GM23338 (cell line): Measurements from ENCODE around the gene XRN2. TPM values are rescaled to one million over a fixed set of nuclear protein-coding genes. Genes with fewer than 3 reads are reported as not detected.

Source experiments
- ATAC-seq: fragments of 200-7000 bp; cut with Tn5 transposase; 3 replicates; pipeline ENCODE4 v1.9.1; 2020
- DNase-seq: peaks from one replicate; pipeline ENCODE4 v3.0.0-alpha.2; 2015; ENCODE audit warnings: low spot score
- H2AFZ ChIP-seq: fragments of 200-600 bp; sonication (generic); 2 replicates; pipeline ENCODE4 v1.8.0; 2016; ENCODE audit warnings: antibody characterized with exemption, mild to moderate bottlenecking, moderate library complexity
- H3F3A ChIP-seq: fragments of 200-600 bp; sonication (generic); replicated peaks from 2 replicates; pipeline ENCODE4 v1.8.0; 2017; ENCODE audit warnings: antibody characterized with exemption, mixed run types, low read depth
- H3K27ac ChIP-seq: fragments of 200-600 bp; sonication (generic); 2 replicates; pipeline ENCODE4 v1.6.1; 2016; ENCODE audit warnings: low read depth
- H3K27me3 ChIP-seq: fragments of 200-600 bp; sonication (generic); 2 replicates; pipeline ENCODE4 v1.8.0; 2016; ENCODE audit warnings: mild to moderate bottlenecking, mixed run types, moderate library complexity; ENCODE audit not compliant: insufficient read depth
- H3K36me3 ChIP-seq: fragments of 200-600 bp; sonication (generic); 2 replicates; pipeline ENCODE4 v1.8.0; 2016; ENCODE audit warnings: mild to moderate bottlenecking; ENCODE audit not compliant: insufficient read depth
- H3K4me1 ChIP-seq: fragments of 200-600 bp; sonication (generic); 2 replicates; pipeline ENCODE4 v1.8.0; 2016; ENCODE audit warnings: mild to moderate bottlenecking, moderate library complexity; ENCODE audit not compliant: insufficient read depth
- H3K4me2 ChIP-seq: fragments of 200-600 bp; sonication (generic); 2 replicates; pipeline ENCODE4 v1.7.1; 2017; ENCODE audit warnings: mixed run types
- H3K4me3 ChIP-seq: fragments of 200-600 bp; sonication (generic); 2 replicates; pipeline ENCODE4 v1.6.1; 2016; ENCODE audit warnings: mixed run types
- H3K79me2 ChIP-seq: fragments of 200-600 bp; sonication (generic); replicated peaks from 2 replicates; pipeline ENCODE4 v1.8.0; 2017; ENCODE audit warnings: mild to moderate bottlenecking; ENCODE audit not compliant: insufficient read depth
- H3K9me2 ChIP-seq: fragments of 200-600 bp; sonication (generic); 2 replicates; pipeline ENCODE4 v1.8.0; 2017; ENCODE audit not compliant: insufficient read depth
- H4K20me1 ChIP-seq: fragments of 200-600 bp; sonication (generic); replicated peaks from 2 replicates; pipeline ENCODE4 v1.8.0; 2017; ENCODE audit warnings: mild to moderate bottlenecking; ENCODE audit not compliant: insufficient read depth
- H3K27ac Mint-ChIP-seq: 2 replicates; pipeline ENCODE4 v1.8.0; 2020; ENCODE audit warnings: inconsistent platforms, mild to moderate bottlenecking, moderate library complexity, mixed read lengths
- H3K27me3 Mint-ChIP-seq: 3 replicates; pipeline ENCODE4 v1.8.0; 2022; ENCODE audit warnings: low read depth, mild to moderate bottlenecking, moderate library complexity, mixed read lengths, inconsistent platforms; ENCODE audit not compliant: insufficient read depth, poor library complexity
- H3K36me3 Mint-ChIP-seq: 3 replicates; pipeline ENCODE4 v1.8.0; 2021; ENCODE audit warnings: low read depth, mild to moderate bottlenecking, inconsistent platforms, moderate library complexity, mixed read lengths
- H3K4me1 Mint-ChIP-seq: 3 replicates; pipeline ENCODE4 v1.8.0; 2020; ENCODE audit warnings: mild to moderate bottlenecking, inconsistent platforms, mixed read lengths
- H3K4me3 Mint-ChIP-seq: 3 replicates; pipeline ENCODE4 v1.8.0; 2021; ENCODE audit warnings: moderate library complexity, mild to moderate bottlenecking, inconsistent platforms, mixed read lengths
- H3K9me3 Mint-ChIP-seq: 3 replicates; pipeline ENCODE4 v1.8.0; 2020; ENCODE audit warnings: moderate library complexity, mild to moderate bottlenecking, inconsistent platforms, mixed read lengths
- ETS1 ChIP-seq: IDR thresholded peaks from 2 replicates; pipeline ENCODE4 v1.6.1; 2016; ENCODE audit warnings: antibody characterized with exemption
- EZH2 ChIP-seq: fragments of 200-600 bp; sonication (generic); IDR thresholded peaks from one replicate; pipeline ENCODE4 v1.8.0; 2017; ENCODE audit warnings: antibody characterized with exemption, mild to moderate bottlenecking, low read depth; ENCODE audit not compliant: unreplicated experiment
- EZH2phosphoT487 ChIP-seq: fragments of 200-600 bp; sonication (generic); IDR thresholded peaks from one replicate; pipeline ENCODE4 v1.8.1; 2018; ENCODE audit warnings: antibody characterized with exemption; ENCODE audit not compliant: unreplicated experiment
- JUNB ChIP-seq: IDR thresholded peaks from one replicate; pipeline ENCODE4 v1.6.1; 2016; ENCODE audit warnings: antibody characterized with exemption; ENCODE audit not compliant: unreplicated experiment
- NANOG ChIP-seq: IDR thresholded peaks from 2 replicates; pipeline ENCODE4 v1.6.1; 2016; ENCODE audit warnings: antibody characterized with exemption, borderline replicate concordance
- STAT1 ChIP-seq: IDR thresholded peaks from one replicate; pipeline ENCODE4 v1.6.1; 2016; ENCODE audit warnings: antibody characterized with exemption; ENCODE audit not compliant: unreplicated experiment
- ZNF114 ChIP-seq: fragments of 250-450 bp; sonication (Bioruptor Pico); IDR thresholded peaks from 2 replicates; pipeline ENCODE4 v1.5.0; 2020; ENCODE audit warnings: mild to moderate bottlenecking, moderate library complexity
- ZNF331 ChIP-seq: fragments of 250-450 bp; sonication (Bioruptor Pico); IDR thresholded peaks from 2 replicates; pipeline ENCODE4 v1.5.0; 2020; ENCODE audit warnings: low read depth, mild to moderate bottlenecking, moderate library complexity
- ZNF462 ChIP-seq: fragments of 250-450 bp; sonication (Bioruptor Pico); IDR thresholded peaks from 2 replicates; pipeline ENCODE4 v1.5.0; 2020; ENCODE audit warnings: mild to moderate bottlenecking, moderate library complexity
- polyA plus RNA-seq: library from polyadenylated mRNA; unstranded; fragments of >200 nt; fragmentation: Nextera tagmentation; extraction: Ambion mirVana; gene quantifications from 2 replicates; pipeline ENCODE4 v1.2.1, GENCODE V29; 2016
- total RNA-seq: library from RNA; depleted of rRNA; stranded (reverse); fragments of >200 nt; shearing (Covaris generic); gene quantifications from 2 replicates; pipeline ENCODE4 v1.2.3, GENCODE V29; 2014
- TF ChIP-seq, protein P1 (sequence below): IDR thresholded peaks from one replicate; pipeline ENCODE4 v1.6.1; 2018; ENCODE audit warnings: antibody characterized with exemption; ENCODE audit not compliant: unreplicated experiment
- TF ChIP-seq, protein P2 (sequence below), 2 experiments: fragments of 200-600 bp in 1 of 2; sonication (generic) in 1 of 2; conservative IDR thresholded peaks; 2 replicates each; pipeline versions ENCODE4 v1.5.1 to v1.6.1; 2016 to 2017; ENCODE audit warnings: antibody characterized with exemption in 2 of 2, low read depth in 2 of 2, mild to moderate bottlenecking in 2 of 2, moderate library complexity in 1 of 2

XRN2 gene
- total and polyA plus RNA-seq, 2 experiments from 2014 or later, result 113 to 150 TPM

DNA sequence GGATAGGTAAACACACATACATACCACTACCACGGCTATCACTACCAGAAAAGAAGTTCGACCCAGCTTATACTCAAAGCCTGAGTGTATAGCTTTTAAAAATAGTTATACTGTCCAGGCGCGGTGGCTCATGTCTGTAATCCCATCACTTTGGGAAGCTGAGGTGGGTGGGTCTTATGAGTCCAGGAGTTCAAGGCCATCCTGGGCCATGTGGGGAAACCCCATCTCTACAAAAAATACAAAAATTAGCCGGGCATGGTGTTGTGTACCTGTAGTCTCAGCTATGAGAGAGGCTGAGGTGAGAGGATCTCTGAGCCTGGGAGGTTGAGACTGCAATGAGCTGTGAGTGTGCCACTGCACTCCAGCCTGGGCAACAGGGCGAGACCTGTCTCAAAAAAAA lies 61.3 kb downstream of the XRN2 start:
- Histone ChIP-seq H3K4me1 (no peaks in the 10 kb centered on the region), H3K4me2 (no peak overlapping the region), H3K27ac (no peak overlapping the region), H2AFZ (no peak overlapping the region), H3F3A (no peaks in the 10 kb centered on the region), H3K79me2 (peaks cover 9% of the 10 kb centered on the region), H3K9me2 (no peaks in the 10 kb centered on the region), H3K27me3 (no peaks in the 10 kb centered on the region), H4K20me1 (no peaks in the 10 kb centered on the region), H3K36me3 (peaks cover 40% of the 10 kb centered on the region), H3K4me3 (no peak overlapping the region)
- H3K4me1 Mint-ChIP-seq, result no peaks in the 10 kb centered on the region
- no peaks in the 10 kb centered on the region for H3K9me3 Mint-ChIP-seq
- peaks cover 65% of the 10 kb centered on the region for H3K36me3 Mint-ChIP-seq
- no peaks in the 10 kb centered on the region for H3K27me3 Mint-ChIP-seq
- H3K27ac Mint-ChIP-seq, result no peak overlapping the region
- no peak for DNase-seq
- TF ChIP-seq ETS1 (no peak), EZH2phosphoT487 (no peak), ZNF462 (CRISPR knock-in tag) (no peak), JUNB (no peak), ZNF331 (CRISPR knock-in tag) (no peak), ZNF114 (CRISPR knock-in tag) (no peak), EZH2 (no peak), STAT1 (no peak), NANOG (no peak)
- TF ChIP-seq, protein P1, sequence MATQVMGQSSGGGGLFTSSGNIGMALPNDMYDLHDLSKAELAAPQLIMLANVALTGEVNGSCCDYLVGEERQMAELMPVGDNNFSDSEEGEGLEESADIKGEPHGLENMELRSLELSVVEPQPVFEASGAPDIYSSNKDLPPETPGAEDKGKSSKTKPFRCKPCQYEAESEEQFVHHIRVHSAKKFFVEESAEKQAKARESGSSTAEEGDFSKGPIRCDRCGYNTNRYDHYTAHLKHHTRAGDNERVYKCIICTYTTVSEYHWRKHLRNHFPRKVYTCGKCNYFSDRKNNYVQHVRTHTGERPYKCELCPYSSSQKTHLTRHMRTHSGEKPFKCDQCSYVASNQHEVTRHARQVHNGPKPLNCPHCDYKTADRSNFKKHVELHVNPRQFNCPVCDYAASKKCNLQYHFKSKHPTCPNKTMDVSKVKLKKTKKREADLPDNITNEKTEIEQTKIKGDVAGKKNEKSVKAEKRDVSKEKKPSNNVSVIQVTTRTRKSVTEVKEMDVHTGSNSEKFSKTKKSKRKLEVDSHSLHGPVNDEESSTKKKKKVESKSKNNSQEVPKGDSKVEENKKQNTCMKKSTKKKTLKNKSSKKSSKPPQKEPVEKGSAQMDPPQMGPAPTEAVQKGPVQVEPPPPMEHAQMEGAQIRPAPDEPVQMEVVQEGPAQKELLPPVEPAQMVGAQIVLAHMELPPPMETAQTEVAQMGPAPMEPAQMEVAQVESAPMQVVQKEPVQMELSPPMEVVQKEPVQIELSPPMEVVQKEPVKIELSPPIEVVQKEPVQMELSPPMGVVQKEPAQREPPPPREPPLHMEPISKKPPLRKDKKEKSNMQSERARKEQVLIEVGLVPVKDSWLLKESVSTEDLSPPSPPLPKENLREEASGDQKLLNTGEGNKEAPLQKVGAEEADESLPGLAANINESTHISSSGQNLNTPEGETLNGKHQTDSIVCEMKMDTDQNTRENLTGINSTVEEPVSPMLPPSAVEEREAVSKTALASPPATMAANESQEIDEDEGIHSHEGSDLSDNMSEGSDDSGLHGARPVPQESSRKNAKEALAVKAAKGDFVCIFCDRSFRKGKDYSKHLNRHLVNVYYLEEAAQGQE, result no peak
- TF ChIP-seq, protein P2, sequence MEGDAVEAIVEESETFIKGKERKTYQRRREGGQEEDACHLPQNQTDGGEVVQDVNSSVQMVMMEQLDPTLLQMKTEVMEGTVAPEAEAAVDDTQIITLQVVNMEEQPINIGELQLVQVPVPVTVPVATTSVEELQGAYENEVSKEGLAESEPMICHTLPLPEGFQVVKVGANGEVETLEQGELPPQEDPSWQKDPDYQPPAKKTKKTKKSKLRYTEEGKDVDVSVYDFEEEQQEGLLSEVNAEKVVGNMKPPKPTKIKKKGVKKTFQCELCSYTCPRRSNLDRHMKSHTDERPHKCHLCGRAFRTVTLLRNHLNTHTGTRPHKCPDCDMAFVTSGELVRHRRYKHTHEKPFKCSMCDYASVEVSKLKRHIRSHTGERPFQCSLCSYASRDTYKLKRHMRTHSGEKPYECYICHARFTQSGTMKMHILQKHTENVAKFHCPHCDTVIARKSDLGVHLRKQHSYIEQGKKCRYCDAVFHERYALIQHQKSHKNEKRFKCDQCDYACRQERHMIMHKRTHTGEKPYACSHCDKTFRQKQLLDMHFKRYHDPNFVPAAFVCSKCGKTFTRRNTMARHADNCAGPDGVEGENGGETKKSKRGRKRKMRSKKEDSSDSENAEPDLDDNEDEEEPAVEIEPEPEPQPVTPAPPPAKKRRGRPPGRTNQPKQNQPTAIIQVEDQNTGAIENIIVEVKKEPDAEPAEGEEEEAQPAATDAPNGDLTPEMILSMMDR (conservative IDR thresholded peaks at IDR 0.05; ENCODE audit: low read depth in 2 of 2), result no peak
- no peak overlapping the region for H3K4me3 Mint-ChIP-seq
- ATAC-seq, result no peak
